Peyer's patch (tissue), 4 donors: Measurements from ENCODE around the gene SLC17A8. TPM values are rescaled to one million over a fixed set of nuclear protein-coding genes. Genes with fewer than 3 reads are reported as not detected.

Experiments used
- DNase-seq, 3 donors: peaks; one replicate each; pipeline ENCODE4 v3.0.0-alpha.2; 2017 to 2019
- H3K27ac ChIP-seq, 4 donors: fragments of 200-600 bp; sonication (generic); one replicate each; pipeline ENCODE4 v1.5.1; 2016 to 2019
- H3K27me3 ChIP-seq, 2 donors: fragments of 200-600 bp; sonication (generic); one replicate each; pipeline ENCODE4 v1.5.1; 2019
- H3K36me3 ChIP-seq, 3 donors: fragments of 200-600 bp; sonication (generic); one replicate each; pipeline ENCODE4 v1.5.1; 2016 to 2019
- H3K4me1 ChIP-seq, 4 donors: fragments of 200-600 bp; sonication (generic); one replicate each; pipeline ENCODE4 v1.5.1; 2016 to 2019
- H3K4me3 ChIP-seq, 4 donors: fragments of 200-600 bp; sonication (generic); 1 replicate in 3 of 4; 2 replicates in 1 of 4; pipeline ENCODE4 v1.5.1; 2016 to 2019; ENCODE audit warnings: mild to moderate bottlenecking in 1 of 4
- H3K9me3 ChIP-seq, 4 donors: fragments of 200-600 bp; sonication (generic); one replicate each; pipeline ENCODE4 v1.5.1; 2016 to 2019; ENCODE audit warnings: mild to moderate bottlenecking in 1 of 4
- CTCF ChIP-seq, 6 experiments: fragments of 450-650 bp in 4 of 6; fragments of 200-600 bp in 2 of 6; sonication (generic) in 1 of 6; IDR thresholded peaks; one replicate each; pipeline ENCODE4 v1.5.1; 2017 to 2019; ENCODE audit warnings: antibody characterized with exemption in 6 of 6, mild to moderate bottlenecking in 3 of 6, moderate library complexity in 1 of 6
- POLR2A ChIP-seq, 2 donors: fragments of 450-650 bp; IDR thresholded peaks; one replicate each; pipeline ENCODE4 v1.5.1; 2017; ENCODE audit warnings: antibody characterized with exemption in 2 of 2, mild to moderate bottlenecking in 2 of 2, moderate library complexity in 2 of 2
- total RNA-seq, 4 donors: library from RNA; depleted of rRNA; stranded (reverse); fragments of >200 nt; gene quantifications; one replicate each; pipeline ENCODE4 v1.1.0, GENCODE V29; 2016

SLC17A8 gene
- total RNA-seq, 4 donors from 2014 or later, result 61.9 to 212 (median 83.1) TPM; not detected in 1

DNA sequence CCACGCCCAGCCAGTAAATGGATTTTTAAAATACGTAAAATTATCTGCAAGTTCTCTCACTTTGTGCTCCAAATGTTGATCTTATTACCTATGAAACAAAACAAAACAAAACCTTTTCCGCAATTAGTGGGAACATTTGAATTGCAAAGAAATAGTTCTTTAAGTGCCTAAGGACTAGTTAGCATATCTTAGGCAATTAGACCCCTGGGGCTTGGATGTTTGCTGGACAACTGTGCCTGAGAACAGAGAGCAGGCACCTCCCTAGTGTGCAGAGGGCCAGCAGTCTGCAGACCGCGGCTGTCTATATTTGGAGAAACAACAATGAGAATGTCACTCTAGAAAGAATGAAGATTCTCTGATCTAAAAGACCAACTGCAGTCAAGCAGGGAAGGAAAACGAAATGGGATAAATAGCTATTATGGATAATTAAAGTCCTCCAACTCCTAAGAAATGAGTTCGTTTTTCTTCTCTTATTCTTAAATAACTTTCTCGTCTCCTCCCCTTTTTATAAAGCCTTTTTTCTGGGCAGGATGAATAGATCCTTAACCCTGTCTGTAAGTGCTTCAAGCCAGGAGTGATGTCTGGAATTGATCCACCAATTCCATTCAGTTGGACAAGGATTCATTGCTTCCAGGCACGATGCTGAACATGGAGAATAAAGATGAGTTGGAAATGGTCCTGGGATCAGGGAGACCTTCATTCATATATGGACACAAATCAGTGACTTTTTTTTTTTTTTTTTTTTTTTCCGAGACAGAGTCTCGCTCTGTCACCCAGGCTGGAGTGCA, 16.2 kb downstream of the SLC17A8 start:
- Histone ChIP-seq H3K4me1 (peaks cover 0 to 8% (median 0%) of the 10 kb centered on the region in 4 donors), H3K36me3 (no peaks in the 10 kb centered on the region), H3K4me3 (no peak overlapping the region), H3K27ac (no peak overlapping the region), H3K27me3 (no peaks in the 10 kb centered on the region), H3K9me3 (no peaks in the 10 kb centered on the region)
- DNase-seq, result no peak
- TF ChIP-seq POLR2A (IDR thresholded peaks at IDR 0.05) (no peak), CTCF (IDR thresholded peaks at IDR 0.05) (no peak)

- no peak overlapping the region for H3K27ac ChIP-seq
- H3K36me3 ChIP-seq, result no peaks in the 10 kb centered on the region
- no peaks in the 10 kb centered on the region for H3K9me3 ChIP-seq
- H3K4me1 ChIP-seq, result peaks cover 0 to 8% (median 0%) of the 10 kb centered on the region in 4 donors
- DNase-seq, result peak in 2 of 3 donors; percentile 61 to 71
- peak in 1 of 6 experiments; percentile 4 for TF ChIP-seq CTCF (IDR thresholded peaks at IDR 0.05)
- TF ChIP-seq POLR2A (IDR thresholded peaks at IDR 0.05), result no peak
- H3K4me3 ChIP-seq, result no peak overlapping the region
- no peaks in the 10 kb centered on the region for H3K27me3 ChIP-seq
Observed at GRCh38 chr12:100375038-100375735, 18.3 kb downstream of the SLC17A8 start.

DNA sequence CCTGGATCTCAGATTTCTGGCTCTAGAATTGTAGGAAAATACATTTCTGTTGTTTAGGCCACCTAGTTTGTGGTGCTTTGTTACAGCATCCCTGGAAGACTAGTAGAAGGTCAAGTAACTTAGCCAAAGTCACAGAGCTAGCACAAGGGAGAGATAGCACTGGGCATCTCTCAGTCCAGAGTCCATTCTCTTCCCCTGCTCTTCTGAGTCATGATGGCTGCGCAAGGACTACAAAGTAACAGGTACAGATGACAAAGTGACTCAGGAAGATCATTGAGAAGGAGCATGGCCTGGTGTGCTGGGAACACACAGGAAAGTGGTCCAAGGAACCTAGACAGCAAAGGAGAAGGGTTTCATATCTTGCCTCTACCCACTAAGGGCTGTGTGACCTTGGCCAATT, 19.3 kb downstream of the SLC17A8 start:
- no peak for TF ChIP-seq POLR2A (IDR thresholded peaks at IDR 0.05)
- TF ChIP-seq CTCF (IDR thresholded peaks at IDR 0.05), result no peak
- peak in 1 of 3 donors; percentile 76 for DNase-seq

DNA sequence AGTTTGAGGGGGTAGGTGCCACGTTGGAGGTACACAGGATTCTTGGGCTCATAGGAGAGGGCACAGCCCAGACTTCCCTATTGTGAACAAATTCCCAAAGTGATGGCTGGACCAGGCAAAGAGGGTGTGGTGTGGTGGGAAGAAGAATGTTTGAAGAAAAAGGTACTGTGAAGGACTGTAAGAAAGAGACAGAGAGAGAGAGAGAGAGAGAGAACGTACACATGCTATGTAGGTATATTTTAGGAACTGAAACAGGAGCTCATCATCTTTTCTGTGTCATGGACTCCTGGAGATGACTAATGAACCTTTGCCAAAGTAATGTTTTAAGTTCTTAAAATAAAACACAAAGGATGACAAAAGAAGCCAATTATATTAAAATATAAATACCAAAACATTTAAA, 24.5 kb downstream of the SLC17A8 start:
- Histone ChIP-seq H3K9me3 (no peaks in the 10 kb centered on the region), H3K4me3 (no peak overlapping the region)
- TF ChIP-seq POLR2A (IDR thresholded peaks at IDR 0.05) (no peak), CTCF (IDR thresholded peaks at IDR 0.05) (no peak)

More for the DNA sequence above, 19.3 kb downstream of the SLC17A8 start:
- Histone ChIP-seq H3K27me3 (no peaks in the 10 kb centered on the region), H3K9me3 (no peaks in the 10 kb centered on the region), H3K4me3 (no peak overlapping the region), H3K4me1 (peaks cover 0 to 8% (median 0%) of the 10 kb centered on the region in 4 donors), H3K36me3 (no peaks in the 10 kb centered on the region), H3K27ac (no peak overlapping the region)

DNA sequence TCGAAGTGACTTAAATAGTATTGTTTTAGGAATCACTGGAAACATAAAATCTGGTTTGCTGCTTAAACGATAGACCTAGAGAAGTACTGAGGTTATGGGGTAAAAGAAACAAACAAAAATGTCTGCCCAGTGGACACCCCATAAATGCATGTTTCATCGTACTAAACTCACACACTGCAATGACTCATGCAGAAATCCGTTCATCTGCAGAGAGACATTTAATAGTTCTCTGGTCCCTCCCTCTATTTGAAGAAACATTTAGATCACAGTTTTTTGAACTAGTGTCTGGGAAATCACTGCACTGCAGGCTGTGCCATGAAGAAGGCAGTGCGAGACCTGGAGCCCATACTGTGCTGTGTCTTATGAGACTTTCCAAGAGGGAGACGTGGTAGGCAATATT, 25.5 kb downstream of the SLC17A8 start:
- no peak for DNase-seq
- TF ChIP-seq POLR2A (IDR thresholded peaks at IDR 0.05) (no peak), CTCF (IDR thresholded peaks at IDR 0.05) (no peak)
- Histone ChIP-seq H3K27ac (no peak overlapping the region), H3K27me3 (no peaks in the 10 kb centered on the region), H3K9me3 (no peaks in the 10 kb centered on the region), H3K4me3 (no peak overlapping the region), H3K36me3 (no peaks in the 10 kb centered on the region), H3K4me1 (no peaks in the 10 kb centered on the region)

More for the DNA sequence above, 24.5 kb downstream of the SLC17A8 start:
- Histone ChIP-seq H3K4me1 (no peaks in the 10 kb centered on the region), H3K27me3 (no peaks in the 10 kb centered on the region), H3K27ac (no peak overlapping the region), H3K36me3 (no peaks in the 10 kb centered on the region)
- DNase-seq, result no peak
